Measurements from ENCODE around the gene FBXO17. TPM values are rescaled to one million over a fixed set of nuclear protein-coding genes. Genes with fewer than 3 reads are reported as not detected.

Gene FBXO17
- total and polyA plus RNA-seq, 2 of the 13 experiments (the other 11 are each of a cell fraction or from before 2014, with no cell fraction given), result 22.1 to 58.7 TPM

- TF ChIP-seq CHCHD3 (CRISPR knock-in tag; IDR thresholded peaks at IDR 0.05), result peak; percentile 53; the same call in 1 of the 2 replicates
- 0 out of 2 replicates have a peak, but pooled peaks have one; percentile 11 for TF ChIP-seq ZNF772 (CRISPR knock-in tag; IDR thresholded peaks at IDR 0.05)
- 0 out of 2 replicates have a peak, but pooled peaks have one; percentile 69 for TF ChIP-seq ZNF747 (CRISPR knock-in tag; IDR thresholded peaks at IDR 0.05; ENCODE audit: borderline replicate concordance)
- no peak for TF ChIP-seq ZNF510 (CRISPR knock-in tag; IDR thresholded peaks at IDR 0.05; ENCODE audit: low read depth)
Measured at GRCh38 chr19:38898788-38899446, 76.6 kb downstream of the FBXO17 start (continued).

GRCh38 chr19:38894968-38895367 is 80.6 kb downstream of the FBXO17 start:
- H2AFZ ChIP-seq (ENCODE audit: low read length), result no peak overlapping the region
- no peaks in the 10 kb centered on the region for H4K20me1 ChIP-seq (ENCODE audit: insufficient read depth, low read length)
- ATAC-seq (no peak), FAIRE-seq (no peak), DNase-seq (ENCODE audit: low spot score) (no peak)
- no peak overlapping the region for H3K4me3 ChIP-seq (replicated peaks in 1 of 3; ENCODE audit: insufficient read depth in 1 of 3, low read depth in 2 of 3, low read length in 3 of 3)
- no peak for TF ChIP-seq EP300 (IDR thresholded peaks at IDR 0.05; ENCODE audit: low read depth in 2 of 2, low read length in 2 of 2)
- no peak for TF ChIP-seq EP300 (CRISPR knock-in tag; IDR thresholded peaks at IDR 0.05; ENCODE audit: borderline replicate concordance)
- TF ChIP-seq BCL3 (CRISPR knock-in tag; IDR thresholded peaks at IDR 0.05), result no peak
- no peak for TF ChIP-seq MXD4 (CRISPR knock-in tag; IDR thresholded peaks at IDR 0.05)
- TF ChIP-seq KLF12 (CRISPR knock-in tag; IDR thresholded peaks at IDR 0.05; ENCODE audit: borderline replicate concordance), result no peak
- TF ChIP-seq HOXA5 (CRISPR knock-in tag; IDR thresholded peaks at IDR 0.05), result no peak
- TF ChIP-seq GABPB1 (CRISPR knock-in tag; IDR thresholded peaks at IDR 0.05), result no peak
- TF ChIP-seq KDM5A (IDR thresholded peaks at IDR 0.05; ENCODE audit: borderline replicate concordance, low read length), result no peak
- H3K27me3 ChIP-seq (ENCODE audit: control insufficient read depth in 1 of 2, insufficient read depth in 2 of 2, low read length in 2 of 2), result no peaks in the 10 kb centered on the region; a peak in 1 of 5 replicates
- no TSS peak for BruUV-seq (replicated peaks)
- peaks cover 16% of the 10 kb centered on the region for H3K4me1 ChIP-seq (ENCODE audit: insufficient read depth, low read length)
- WGBS (ENCODE audit: low lambda C conversion rate), result 86% methylated on average over 9 of the region's 9 CpGs
- H3K9ac ChIP-seq (ENCODE audit: insufficient read depth, low read depth, low read length), result no peak overlapping the region
- no peak overlapping the region for H3K27ac ChIP-seq (ENCODE audit: extremely low read length, insufficient read depth, low read length)
- H3K79me2 ChIP-seq (ENCODE audit: insufficient read depth, low read length), result no peaks in the 10 kb centered on the region
- CTCF ChIA-PET (ENCODE audit: low intra/inter-chr PET ratio, low total read pairs), result no interaction called here
- no peak overlapping the region for H3K4me2 ChIP-seq (ENCODE audit: low read depth, low read length)
- H3K36me3 ChIP-seq (replicated peaks in 1 of 2; ENCODE audit: control insufficient read depth in 1 of 2, insufficient read depth in 2 of 2, low read length in 2 of 2), result no peaks in the 10 kb centered on the region; a peak in 1 of 5 replicates
- in situ Hi-C loops (cut with HindIII; ENCODE audit: extremely low pct_ligation_motif_present, low pct_unique_long_range_greater_than_20kb) (no loop called here), intact Hi-C loops (cut with micrococcal nuclease; ENCODE audit: unreplicated experiment) (no loop called here)
- H3K9me3 ChIP-seq (ENCODE audit: low read length), result no peaks in the 10 kb centered on the region
- POLR2A ChIA-PET, result no interaction called here
